ENCODE results near the gene APOA4.

GRCh38 chr11:116793772-116794097, 29.4 kb downstream of the APOA4 start:
- TF ChIP-seq GATA3 (IDR thresholded peaks at IDR 0.05; ENCODE audit: low read depth, low read length), result no peak
- TF ChIP-seq GATA2 (IDR thresholded peaks at IDR 0.05; ENCODE audit: low read depth, low read length), result no peak

Measured in SH-SY5Y (cell line).